ENCODE results near the gene GPR150.

DNA sequence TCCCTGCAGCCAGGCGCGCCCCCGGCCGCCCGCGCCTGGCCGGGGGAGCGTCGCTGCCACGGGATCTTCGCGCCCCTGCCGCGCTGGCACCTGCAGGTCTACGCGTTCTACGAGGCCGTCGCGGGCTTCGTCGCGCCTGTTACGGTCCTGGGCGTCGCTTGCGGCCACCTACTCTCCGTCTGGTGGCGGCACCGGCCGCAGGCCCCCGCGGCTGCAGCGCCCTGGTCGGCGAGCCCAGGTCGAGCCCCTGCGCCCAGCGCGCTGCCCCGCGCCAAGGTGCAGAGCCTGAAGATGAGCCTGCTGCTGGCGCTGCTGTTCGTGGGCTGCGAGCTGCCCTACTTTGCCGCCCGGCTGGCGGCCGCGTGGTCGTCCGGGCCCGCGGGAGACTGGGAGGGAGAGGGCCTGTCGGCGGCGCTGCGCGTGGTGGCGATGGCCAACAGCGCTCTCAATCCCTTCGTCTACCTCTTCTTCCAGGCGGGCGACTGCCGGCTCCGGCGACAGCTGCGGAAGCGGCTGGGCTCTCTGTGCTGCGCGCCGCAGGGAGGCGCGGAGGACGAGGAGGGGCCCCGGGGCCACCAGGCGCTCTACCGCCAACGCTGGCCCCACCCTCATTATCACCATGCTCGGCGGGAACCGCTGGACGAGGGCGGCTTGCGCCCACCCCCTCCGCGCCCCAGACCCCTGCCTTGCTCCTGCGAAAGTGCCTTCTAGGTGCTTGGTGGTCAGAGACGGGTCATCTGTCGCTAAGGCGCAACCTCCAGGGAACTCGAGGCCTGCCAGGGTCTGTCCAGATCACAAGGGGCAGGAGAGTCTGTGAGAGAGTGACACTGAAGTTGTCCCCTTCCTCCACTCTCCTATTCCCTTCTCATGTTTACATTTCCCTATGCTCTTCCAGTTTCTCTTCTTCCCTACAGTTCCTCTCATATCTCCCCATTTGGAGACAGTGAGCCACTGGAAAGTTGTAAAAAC is 1.3 kb downstream of the GPR150 start:
- TF ChIP-seq, protein P1, sequence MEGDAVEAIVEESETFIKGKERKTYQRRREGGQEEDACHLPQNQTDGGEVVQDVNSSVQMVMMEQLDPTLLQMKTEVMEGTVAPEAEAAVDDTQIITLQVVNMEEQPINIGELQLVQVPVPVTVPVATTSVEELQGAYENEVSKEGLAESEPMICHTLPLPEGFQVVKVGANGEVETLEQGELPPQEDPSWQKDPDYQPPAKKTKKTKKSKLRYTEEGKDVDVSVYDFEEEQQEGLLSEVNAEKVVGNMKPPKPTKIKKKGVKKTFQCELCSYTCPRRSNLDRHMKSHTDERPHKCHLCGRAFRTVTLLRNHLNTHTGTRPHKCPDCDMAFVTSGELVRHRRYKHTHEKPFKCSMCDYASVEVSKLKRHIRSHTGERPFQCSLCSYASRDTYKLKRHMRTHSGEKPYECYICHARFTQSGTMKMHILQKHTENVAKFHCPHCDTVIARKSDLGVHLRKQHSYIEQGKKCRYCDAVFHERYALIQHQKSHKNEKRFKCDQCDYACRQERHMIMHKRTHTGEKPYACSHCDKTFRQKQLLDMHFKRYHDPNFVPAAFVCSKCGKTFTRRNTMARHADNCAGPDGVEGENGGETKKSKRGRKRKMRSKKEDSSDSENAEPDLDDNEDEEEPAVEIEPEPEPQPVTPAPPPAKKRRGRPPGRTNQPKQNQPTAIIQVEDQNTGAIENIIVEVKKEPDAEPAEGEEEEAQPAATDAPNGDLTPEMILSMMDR (IDR thresholded peaks at IDR 0.05) = peak in 1 of 4 experiments; percentile 25
- no peak for TF ChIP-seq POLR2A (IDR thresholded peaks at IDR 0.05)
- no peak for TF ChIP-seq POLR2AphosphoS5 (IDR thresholded peaks at IDR 0.05)

Data from prostate gland (tissue), 2 donors.